Activated CD8-positive, alpha-beta memory T cell treated with anti-CD3 and anti-CD28 coated beads, Interleukin-2, amount 50 U/mL, for 1 hour (primary cell): ENCODE data around the gene DDX24.

Experiments used
- DNase-seq: peaks from one replicate; pipeline ENCODE4 v3.0.0-alpha.2; 2020; ENCODE audit errors: extremely low read depth

Gene DDX24

DNA sequence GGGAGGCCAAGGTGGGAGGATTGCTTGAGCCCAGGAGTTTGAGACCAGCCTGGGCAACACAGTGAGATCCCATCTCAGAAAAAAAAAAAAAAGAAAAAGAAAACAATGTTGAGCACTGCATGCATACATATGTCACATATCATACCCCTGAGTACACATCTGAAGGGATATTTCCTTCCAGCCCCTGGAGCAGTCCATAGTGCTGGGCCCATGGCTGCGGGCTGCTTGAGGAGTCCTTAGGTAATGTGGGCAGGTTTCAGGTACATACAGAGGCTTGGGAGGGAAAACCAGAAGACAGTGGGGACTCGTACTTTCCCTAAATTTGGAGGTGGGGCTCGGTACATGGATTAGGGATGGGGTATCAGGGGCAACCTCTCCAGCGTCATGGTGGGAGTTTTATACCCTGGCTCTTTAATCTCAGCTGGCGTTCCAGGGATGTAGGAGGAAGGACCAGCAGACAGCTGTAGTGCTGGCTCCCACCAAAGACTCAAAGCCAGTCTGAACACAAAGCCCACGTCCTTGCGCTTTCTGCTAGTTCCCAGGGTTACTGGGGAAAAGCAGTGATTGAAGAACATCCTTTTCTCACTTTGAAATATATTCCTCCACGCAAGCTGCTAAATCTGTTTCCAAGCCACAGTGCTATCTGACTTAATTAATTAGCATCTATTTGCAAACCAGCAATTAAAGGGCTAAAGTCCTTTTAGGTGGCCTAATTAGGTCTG is 49.7 kb downstream of the DDX24 start:
- no peak for DNase-seq

DNA sequence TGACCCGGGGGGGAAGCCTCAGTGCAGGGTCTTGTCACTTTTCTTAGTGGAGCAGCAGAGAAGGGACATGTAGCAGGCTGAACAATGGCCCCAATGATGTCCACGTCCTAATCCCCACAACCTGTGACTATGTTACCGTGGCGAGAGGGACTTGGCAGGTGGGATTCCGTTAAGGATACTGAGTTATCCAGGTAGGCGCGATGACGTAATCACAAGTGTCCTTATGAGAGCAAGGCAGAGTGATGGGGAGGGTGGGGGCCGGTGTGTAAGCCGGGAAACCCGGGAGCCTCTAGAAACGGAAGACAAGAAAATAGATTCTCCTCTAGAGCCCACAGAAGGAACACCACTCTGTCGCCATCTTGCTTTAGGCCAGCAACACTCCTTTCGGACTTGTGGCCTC is 50.4 kb downstream of the DDX24 start:
- no peak for DNase-seq

DNA sequence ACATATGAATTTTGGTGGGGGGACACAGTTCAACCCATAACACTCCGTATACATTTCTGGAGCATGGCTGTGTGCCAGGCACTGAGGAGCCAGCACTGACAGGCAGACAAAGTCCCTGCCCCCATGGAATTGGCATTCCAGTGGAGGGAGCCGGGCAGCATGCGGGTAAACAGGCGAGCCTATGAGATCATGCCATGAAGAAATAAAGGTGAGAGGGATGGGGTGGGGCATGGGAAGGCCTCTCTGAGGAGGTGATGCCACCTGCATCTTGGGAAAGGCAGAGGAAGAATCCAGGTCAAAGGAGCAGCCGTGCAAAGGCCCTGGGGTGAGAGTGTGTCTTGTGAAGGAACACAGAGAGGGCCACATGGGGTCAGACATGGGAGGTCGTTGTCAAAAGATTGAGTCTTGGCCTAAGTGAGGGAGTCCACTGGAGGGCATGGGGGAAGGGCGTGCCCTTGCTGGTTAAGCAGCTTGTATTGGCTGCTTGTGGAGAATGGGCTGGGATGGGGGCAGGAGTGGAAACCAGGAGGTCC is 51.3 kb downstream of the DDX24 start:
- no peak for DNase-seq

DNA sequence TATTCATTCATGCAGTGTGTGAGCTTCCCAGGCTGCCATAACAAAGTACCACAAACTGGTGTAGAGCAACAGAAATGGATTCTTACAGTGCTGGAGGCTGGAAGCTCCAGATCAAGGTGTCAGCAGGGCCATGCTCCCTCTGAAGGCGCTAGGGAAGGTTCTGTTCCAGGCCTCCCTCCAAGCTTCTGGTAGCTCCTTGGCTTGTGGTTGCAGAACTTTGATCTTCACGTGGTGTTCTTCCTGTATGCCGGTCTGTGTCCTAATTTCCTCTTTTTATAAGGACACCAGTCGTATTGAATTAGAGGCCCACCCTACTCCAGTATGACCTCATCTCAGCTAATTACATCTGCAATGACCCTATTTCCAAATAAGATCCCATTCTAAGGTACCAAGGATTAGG is 51.7 kb downstream of the DDX24 start:
- DNase-seq, result no peak

DNA sequence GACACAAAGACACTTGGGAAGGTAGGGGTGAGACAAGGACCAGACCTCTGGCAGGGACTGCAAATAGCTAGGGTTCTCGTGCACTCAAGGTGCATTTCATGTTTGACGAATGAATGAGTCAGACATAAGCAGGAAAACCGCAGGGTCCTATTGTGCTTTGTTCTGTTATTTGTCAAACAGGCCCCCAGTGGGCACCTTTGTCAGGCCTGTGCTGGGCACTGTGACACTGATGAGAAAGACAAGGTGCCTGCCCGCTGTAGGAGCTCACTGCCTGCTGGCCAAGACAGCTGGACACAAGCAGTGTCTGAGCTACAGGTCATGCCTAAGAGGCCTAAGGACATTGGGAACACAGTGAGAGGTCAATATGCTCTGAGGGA is 52.6 kb downstream of the DDX24 start:
- DNase-seq, result no peak

DNA sequence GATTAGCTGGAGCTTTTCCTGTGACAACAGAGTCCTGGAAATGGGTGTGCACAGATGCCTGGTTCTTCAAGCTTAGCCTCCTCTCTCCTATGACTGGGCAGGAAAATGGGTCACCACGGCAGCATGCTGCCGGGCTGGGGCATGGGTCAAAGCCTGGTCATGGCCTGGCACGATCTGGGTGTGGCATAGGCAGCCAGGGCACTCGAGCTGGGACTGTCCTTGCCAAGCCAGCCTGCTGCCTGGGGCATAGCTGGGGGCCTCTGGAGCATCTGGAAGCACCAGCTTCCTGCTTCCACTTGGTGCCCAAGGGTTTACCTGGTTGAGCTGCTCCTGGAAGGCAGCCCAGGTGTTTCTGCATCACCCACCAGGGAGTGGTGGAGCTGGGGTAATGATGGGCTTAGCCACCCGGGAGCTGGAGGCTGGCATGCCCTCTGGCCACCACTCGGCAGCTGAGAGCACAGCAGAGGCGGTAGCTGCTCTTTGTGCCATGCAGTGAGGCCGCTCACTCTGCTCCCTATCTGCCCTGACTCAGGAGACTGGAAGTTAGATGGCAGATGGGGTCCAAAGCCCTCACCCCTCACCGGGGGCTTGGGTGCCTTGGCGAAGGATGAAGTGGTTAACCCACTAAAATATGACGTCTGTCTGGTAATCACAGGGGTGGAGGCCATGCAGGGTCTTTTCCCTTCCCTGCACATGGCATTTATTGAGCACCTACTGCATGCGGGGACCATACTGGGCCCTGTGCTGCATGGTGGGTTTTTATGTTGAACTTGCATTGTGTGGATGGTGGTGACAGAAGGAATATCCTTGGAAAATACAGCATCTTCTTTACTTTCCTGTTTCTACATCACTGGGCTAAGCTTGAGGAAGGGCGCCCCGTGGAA is 53.2 kb downstream of the DDX24 start:
- DNase-seq, result no peak

DNA sequence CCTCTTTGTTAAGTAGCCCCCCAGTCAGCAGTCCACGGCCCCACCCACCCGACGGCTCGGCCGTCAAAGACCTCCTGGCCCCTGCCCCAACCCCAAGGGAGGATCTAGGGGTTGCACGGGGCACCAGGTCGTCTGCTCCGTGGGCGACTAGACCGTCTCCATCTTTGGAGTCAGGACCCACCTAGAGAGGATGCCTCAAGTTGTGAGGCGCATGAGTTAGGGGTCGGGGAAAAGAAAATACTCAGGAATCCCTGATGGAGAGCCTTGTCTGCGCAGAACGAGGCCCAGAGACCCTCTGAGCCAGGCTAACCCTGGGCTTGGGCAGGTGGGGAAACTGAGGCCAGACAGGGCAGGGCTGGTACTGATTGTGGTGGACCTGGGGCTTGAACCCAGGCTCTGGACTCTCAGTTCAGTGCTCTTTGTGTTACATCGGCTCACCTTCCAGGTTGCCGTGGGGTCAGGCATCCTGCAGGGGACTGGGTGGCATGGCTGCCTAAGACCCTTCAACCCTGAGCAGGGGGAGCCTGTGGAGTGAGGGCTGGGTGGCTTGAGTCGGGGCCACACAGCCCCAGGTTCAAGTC is 54.0 kb downstream of the DDX24 start:
- DNase-seq, result no peak

DNA sequence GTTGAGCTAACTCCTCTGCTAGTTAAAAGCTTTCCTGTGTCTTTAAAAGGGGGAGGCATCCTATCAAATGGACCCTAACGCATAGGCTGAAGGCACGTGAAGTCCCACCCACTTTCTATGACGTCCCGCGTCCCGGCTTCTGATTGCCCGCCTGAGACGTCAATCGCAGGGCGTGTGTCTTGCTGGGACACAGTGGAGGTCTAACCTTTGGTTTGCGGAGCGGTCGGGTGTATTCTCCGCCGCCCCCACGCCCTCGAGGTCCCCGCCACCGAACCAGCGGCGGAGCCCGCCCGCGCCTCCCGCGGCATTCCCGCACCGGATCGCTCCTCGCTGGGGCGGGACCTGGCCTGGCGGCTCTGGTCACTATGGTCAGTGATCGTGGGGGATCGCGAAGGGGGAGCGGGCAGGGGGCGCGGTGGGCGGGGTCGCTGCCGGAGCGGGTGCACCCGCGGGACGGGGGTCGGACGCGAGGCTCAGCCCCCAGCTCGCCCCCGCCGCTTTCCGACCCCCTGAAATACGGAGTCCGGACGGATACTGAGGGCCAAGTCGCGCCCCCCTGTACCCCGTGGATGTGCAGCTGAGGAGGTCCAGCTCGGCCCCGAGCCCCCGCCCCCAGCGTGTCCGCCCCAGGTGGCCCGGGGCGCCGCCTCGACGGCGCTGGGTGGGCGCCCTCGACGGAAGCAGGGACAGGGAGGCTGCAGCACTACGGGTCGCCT is 54.7 kb downstream of the DDX24 start, which contains the start of gene OTUB2:
Gene OTUB2 (plus strand): TSS at position 168 of the 716 bp plus-strand sequence. CDS start 198 bp downstream, at position 366.
- peak; percentile 87 for DNase-seq

DNA sequence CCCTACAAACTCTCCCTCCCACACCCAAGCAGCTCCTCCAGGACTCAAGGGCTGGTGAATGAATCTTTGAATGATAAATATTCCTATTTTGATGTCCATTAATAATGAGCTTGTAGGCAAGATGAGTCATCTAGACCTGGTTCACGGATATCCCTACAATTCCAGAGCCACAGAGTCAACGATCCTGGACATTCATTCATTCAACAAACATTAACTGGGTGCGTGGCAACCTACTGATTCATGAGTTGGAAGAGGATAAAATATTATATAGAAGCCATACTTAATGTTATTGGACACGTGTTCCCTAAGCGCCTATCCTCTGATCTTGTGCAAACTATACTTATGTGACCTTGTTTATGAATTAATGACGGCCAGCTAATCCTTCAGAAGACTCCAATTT is 55.3 kb downstream of the DDX24 start:
- DNase-seq, result no peak

DNA sequence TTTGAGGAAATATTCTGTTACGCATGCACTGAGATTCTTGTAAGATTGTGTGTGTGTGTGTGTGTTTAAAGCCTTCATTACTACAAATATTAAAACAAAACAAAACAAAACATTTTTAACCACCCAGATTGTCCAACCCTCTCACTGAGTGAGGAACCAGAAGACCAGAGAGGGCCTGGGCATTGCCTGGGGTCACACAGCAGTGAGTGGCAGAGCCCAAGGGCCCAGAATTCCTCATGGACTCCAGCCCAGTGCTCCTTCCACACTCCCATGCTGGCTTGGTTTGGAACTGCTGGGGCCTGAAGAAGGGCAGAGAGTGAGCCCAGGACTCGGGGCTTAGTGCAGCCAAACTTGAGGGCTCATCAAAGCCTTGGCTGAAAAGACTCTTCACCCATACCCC is 56.5 kb downstream of the DDX24 start:
- DNase-seq, result no peak

DNA sequence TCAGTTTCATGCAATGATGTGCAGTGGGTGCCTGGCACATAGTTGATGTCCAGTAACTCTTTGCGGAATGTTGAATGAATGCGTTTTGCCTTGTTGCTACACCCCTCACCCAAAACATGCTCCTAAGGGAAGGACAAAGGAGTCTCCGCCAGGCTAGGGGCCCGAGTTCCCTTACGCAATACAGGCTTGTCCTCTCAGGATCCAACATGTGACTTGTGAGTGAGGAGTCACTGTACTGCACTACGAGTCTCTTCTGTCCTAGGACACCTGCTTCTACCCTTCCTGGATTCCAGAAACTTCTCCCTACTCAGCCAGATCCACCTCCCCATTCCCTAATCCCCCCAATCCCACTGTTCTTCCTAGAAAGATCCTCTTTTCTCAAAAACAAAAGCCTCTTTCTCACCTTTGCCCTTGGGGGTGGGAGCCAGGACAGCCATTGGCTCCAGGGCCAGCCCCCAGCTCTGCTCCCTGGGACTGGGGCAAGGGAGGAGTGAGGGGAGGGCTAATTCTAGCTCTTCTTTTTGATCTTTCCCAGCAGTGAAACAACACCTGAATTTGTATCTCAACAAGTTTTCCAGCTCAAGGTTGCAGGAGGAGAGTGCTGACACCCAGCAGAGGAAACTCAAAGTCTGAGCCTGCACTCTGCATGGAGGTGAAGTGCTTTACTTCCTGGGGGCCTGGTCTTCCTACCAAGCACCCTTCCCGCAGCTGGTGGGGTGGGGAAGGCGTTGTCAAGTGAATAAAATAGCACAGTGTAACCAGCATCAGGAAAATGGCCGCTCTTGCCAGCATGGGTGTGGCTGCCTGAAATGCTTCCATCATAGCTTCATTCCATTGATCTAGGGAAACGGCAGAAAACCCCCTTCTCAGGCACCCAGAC is 58.2 kb downstream of the DDX24 start:
- DNase-seq, result no peak

DNA sequence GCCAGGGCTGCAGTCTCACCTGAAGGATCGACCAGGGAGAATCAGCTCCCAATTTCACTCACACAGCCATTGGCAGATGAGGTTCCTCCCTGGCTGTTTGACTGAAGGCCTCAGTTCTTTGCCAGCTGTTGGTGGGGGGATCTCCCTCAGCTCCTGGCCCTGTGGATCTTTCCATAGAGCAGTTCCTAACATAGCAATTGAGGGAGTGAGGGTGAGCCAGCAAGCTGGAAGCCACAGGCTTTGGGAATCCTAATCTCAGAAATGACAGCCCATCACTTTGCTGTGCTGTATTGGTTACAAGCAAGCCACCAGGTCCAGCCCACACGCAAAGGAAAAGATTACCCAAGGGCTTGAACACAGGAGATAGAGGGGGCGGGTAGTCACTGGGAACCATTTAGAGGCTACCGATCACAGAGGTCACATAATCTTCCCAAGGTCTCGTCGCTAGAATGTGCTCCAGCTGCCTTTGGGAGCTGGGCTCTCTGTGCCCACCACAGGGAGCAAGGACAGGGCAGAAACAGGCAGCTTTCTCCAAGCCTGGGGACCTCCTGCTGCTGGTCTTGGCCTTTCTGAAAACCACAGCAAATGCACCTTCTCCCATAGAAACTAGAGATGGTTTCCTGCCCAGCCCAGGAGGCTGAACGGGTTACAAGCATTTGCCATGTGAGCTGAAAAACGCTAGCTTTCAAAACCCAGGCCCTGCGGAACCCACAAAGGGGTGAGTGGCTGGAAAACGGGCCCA is 59.4 kb downstream of the DDX24 start:
- DNase-seq, result no peak

DNA sequence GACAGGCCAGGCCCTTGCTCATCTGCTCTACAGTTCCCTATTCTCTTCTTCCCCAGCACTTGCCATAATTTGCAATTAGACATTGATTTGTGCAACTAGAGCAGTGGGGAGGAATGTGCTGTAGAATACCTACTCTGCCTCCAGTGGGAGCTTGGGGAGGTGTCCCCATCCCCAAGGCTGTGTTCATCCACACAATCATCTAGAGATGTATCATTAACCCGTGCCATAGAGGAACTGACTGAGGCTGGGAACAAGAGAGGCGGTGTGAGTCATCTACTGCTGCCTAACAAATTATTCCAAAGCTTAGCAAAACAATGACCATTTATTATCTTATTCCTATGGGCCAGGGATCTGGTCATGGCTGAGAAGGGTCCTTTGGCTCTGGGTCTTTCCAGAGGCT is 60.0 kb downstream of the DDX24 start:
- no peak for DNase-seq

DNA sequence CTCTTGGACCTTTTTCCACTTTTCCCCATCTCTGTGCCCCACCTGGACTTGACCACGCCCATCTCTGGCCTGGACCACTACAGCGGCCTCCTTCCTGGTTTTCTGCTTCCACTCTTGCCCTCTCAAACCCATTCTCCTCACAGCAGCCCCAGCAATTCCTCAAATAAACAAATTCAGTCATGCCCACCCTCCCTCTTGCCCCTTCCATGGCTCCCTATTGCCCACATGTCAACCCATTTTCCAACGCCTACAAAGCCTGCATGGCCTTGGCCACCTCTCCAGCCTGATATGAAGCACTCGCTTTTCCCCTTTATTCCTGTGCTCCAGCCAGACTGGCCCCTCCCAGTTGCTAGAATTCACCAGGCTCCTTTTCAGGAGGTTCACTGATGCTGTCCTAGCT is 60.7 kb downstream of the DDX24 start:
- no peak for DNase-seq

DNA sequence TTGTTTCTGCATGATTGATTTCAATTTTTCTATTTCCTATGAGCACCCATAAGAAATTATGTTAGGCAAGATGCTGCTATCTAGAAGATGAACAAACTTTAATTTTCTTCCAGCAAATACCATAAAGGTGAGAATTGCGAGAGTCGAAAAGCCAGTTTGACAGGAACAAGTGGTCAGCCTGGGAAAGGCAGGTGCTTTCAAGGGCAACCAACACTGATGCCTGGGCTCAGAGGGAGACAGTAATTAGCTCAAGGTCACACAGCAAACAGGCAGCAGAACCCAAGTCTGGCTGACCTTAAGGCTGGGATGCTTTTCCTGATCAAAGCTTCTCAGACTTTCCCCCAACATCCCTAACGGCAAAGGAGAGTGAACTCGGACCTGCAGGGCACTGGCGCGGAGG is 61.7 kb downstream of the DDX24 start:
- DNase-seq, result no peak

DNA sequence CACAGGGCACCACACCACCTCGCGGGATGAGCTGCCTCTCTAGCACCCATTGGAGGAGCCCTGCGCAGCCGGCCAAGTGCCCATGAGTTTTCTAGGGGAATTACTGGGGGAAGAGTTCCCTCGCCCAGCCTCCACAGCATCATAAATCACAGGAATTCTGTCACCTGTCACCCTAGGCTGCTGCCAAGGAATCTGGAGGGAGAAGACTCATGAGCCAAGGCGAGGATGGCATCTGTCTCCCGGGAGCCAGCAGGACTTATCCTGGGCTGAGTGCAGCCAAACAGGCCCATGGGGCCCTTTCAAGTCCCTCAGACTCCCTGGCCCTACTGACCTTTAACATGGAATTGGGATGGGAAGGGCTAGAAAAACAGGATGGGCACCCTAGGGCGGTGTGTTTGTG is 62.7 kb downstream of the DDX24 start:
- DNase-seq, result no peak

DNA sequence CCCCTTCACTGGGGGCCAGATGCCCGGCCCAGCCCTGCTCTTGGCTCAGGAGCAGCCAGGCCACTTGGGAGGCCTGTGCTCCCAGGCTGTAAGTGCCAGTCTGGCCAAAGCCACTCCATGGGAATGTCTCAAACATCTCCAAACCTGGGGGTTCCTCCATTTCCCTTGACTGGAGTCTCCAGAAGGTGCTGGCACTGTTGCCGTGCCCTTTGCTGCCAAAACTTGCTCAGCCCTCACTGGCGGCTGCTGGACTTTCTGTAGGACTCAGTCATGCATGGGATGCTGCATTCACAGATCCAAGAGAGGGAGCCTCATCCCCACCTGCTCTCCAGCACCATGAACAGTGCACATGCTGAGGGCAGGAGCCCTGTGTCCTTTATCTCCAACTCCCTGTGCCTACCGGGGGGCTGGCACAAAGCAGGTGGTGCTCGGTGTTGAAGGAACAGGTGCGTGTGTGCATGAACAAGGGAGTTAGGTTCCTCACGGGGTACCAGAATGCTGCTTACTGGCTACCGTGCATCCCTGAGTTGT is 64.5 kb downstream of the DDX24 start:
- DNase-seq, result no peak

DNA sequence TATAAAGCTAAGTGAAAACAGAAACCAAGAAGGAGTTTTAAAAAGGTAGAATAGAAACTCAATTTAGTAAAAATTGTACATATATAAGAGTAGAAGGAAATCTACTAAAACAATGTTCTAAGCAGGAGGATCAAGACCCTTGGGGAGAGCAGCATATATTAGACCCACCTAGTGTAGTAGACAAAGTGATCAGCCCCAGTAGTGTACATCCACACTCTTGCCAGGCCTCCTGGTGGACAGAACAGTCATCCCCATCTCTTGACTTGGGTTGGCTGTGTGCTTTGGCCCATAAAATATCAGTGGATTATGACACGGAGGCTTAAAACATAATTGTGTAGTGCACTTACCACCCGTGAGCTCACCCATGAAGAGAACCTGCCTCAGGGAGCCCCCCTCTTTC is 65.8 kb downstream of the DDX24 start:
- no peak for DNase-seq

DNA sequence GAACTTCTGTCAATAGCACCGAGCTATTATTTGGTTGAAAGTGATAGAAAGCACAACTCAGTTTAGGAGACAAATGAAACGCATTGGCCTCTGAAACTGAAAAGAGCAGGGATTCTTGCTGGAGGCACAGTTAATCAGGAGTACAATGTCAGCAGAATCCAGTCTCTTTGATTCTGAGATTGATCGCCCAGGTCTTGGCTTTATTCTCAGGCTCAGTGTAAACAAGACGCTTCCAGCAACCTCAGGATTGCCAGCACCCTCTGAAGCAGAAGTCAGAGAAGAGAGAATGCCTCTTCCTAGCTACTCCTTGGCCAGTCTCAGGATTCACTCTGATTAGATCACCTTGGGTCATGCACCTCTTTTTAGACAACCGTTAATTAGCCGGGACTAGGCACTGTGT is 66.6 kb downstream of the DDX24 start:
- DNase-seq, result no peak

DNA sequence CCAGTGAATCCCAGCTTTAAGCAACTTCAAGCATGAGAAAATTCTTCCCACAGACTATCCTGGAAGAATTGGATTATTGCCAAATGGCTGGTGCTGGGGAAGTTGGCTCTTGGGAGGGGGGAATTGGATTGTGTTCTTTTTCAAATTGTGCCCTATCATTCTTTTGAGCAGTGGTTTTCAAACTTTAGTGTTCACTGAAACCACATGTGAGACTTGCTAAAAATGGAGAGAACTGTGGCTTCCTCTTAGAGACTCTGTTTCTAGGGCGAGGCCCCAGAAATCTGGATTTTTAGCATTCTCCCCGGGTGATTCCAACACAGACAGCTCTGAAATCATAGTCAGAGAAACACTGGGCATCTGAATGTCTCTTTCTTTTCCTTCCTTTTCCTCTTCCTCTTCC is 69.2 kb downstream of the DDX24 start:
- DNase-seq, result no peak
